H9 (cell line): ENCODE data around the gene CLEC4G. TPM values are rescaled to one million over a fixed set of nuclear protein-coding genes. Genes with fewer than 3 reads are reported as not detected.

Experiments used
- DNase-seq: peaks from one replicate; pipeline ENCODE4 v3.0.0-alpha.2; 2017
- H2AFZ ChIP-seq: one replicate; pipeline ENCODE4 v1.6.1; 2013; ENCODE audit warnings: mild to moderate bottlenecking, low read length, control low read depth, moderate library complexity
- H2AK5ac ChIP-seq: 2 replicates; pipeline ENCODE4 v1.6.1; 2013; ENCODE audit warnings: low read length, control low read depth, mixed read lengths; ENCODE audit not compliant: insufficient read length
- H2BK120ac ChIP-seq: one replicate; pipeline ENCODE4 v1.6.1; 2013; ENCODE audit warnings: low read depth, mild to moderate bottlenecking, low read length, control low read depth, inconsistent platforms; ENCODE audit not compliant: poor library complexity, severe bottlenecking
- H2BK12ac ChIP-seq: 2 replicates; pipeline ENCODE4 v1.6.1; 2013; ENCODE audit warnings: low read length, control low read depth, mixed read lengths, low read depth; ENCODE audit not compliant: insufficient read length
- H2BK15ac ChIP-seq: 2 replicates; pipeline ENCODE4 v1.6.1; 2013; ENCODE audit warnings: low read depth, low read length, control low read depth
- H2BK20ac ChIP-seq: one replicate; pipeline ENCODE4 v1.6.1; 2013; ENCODE audit warnings: low read depth, mild to moderate bottlenecking, low read length, control low read depth, inconsistent platforms; ENCODE audit not compliant: poor library complexity, severe bottlenecking
- H2BK5ac ChIP-seq: 2 replicates; pipeline ENCODE4 v1.6.1; 2013; ENCODE audit warnings: low read length, control low read depth, mixed read lengths; ENCODE audit not compliant: insufficient read length
- H3K14ac ChIP-seq: 2 replicates; pipeline ENCODE4 v1.6.1; 2013; ENCODE audit warnings: low read length, control low read depth; ENCODE audit not compliant: insufficient read depth
- H3K18ac ChIP-seq: 2 replicates; pipeline ENCODE4 v1.6.1; 2013; ENCODE audit warnings: low read depth, mild to moderate bottlenecking, mixed read lengths, low read length, control low read depth; ENCODE audit not compliant: insufficient read length
- H3K23ac ChIP-seq: 2 replicates; pipeline ENCODE4 v1.6.1; 2013; ENCODE audit warnings: low read length, control low read depth, mixed read lengths, low read depth; ENCODE audit not compliant: insufficient read length
- H3K23me2 ChIP-seq: 2 replicates; pipeline ENCODE4 v1.6.1; 2013; ENCODE audit warnings: low read depth, mild to moderate bottlenecking, mixed read lengths, low read length, control low read depth; ENCODE audit not compliant: insufficient read length, poor library complexity, severe bottlenecking
- H3K27ac ChIP-seq: 2 replicates; pipeline ENCODE4 v1.5.1; 2013; ENCODE audit warnings: low read length, control low read depth, mixed read lengths, low read depth; ENCODE audit not compliant: insufficient read length
- H3K27me3 ChIP-seq: 2 replicates; pipeline ENCODE4 v1.6.1; 2013; ENCODE audit warnings: low read length, control low read depth, inconsistent platforms; ENCODE audit not compliant: insufficient read depth
- H3K4ac ChIP-seq: 2 replicates; pipeline ENCODE4 v1.6.1; 2013; ENCODE audit warnings: low read depth, mild to moderate bottlenecking, control low read depth, inconsistent platforms, low read length, moderate library complexity
- H3K4me1 ChIP-seq: 2 replicates; pipeline ENCODE4 v1.6.1; 2013; ENCODE audit warnings: low read length, control low read depth, inconsistent platforms; ENCODE audit not compliant: insufficient read depth
- H3K4me2 ChIP-seq: 2 replicates; pipeline ENCODE4 v1.6.1; 2013; ENCODE audit warnings: low read length, control low read depth, mixed read lengths; ENCODE audit not compliant: insufficient read length, insufficient read depth
- H3K56ac ChIP-seq: 2 replicates; pipeline ENCODE4 v1.6.1; 2013; ENCODE audit warnings: low read depth, mild to moderate bottlenecking, mixed read lengths, low read length, control low read depth; ENCODE audit not compliant: insufficient read length
- H3K79me1 ChIP-seq: 2 replicates; pipeline ENCODE4 v1.6.1; 2013; ENCODE audit warnings: low read depth, mild to moderate bottlenecking, moderate library complexity, low read length, control low read depth, inconsistent platforms; ENCODE audit not compliant: insufficient read depth, poor library complexity, severe bottlenecking
- H3K79me2 ChIP-seq: 2 replicates; pipeline ENCODE4 v1.6.1; 2013; ENCODE audit warnings: low read length, control low read depth, inconsistent platforms; ENCODE audit not compliant: insufficient read depth
- H3K9ac ChIP-seq: 2 replicates; pipeline ENCODE4 v1.6.1; 2013; ENCODE audit warnings: low read length, control low read depth, mixed read lengths; ENCODE audit not compliant: insufficient read length; ENCODE audit errors: extremely low read depth
- H3K9me3 ChIP-seq: one replicate; pipeline ENCODE4 v1.6.1; 2013; ENCODE audit warnings: low read depth, low read length, inconsistent platforms; ENCODE audit not compliant: control insufficient read depth
- H3T11ph ChIP-seq: one replicate; pipeline ENCODE4 v1.6.1; 2013; ENCODE audit warnings: mild to moderate bottlenecking, low read length, control low read depth, inconsistent platforms
- H4K20me1 ChIP-seq: one replicate; pipeline ENCODE4 v1.6.1; 2013; ENCODE audit not compliant: control insufficient read depth, insufficient read length, insufficient read depth
- H4K5ac ChIP-seq: 2 replicates; pipeline ENCODE4 v1.6.1; 2013; ENCODE audit warnings: low read depth, mild to moderate bottlenecking, mixed read lengths, low read length, control low read depth; ENCODE audit not compliant: insufficient read length
- H4K8ac ChIP-seq: replicated peaks from 2 replicates; pipeline ENCODE4 v1.6.1; 2013; ENCODE audit warnings: low read length, control low read depth, mixed read lengths, low read depth; ENCODE audit not compliant: insufficient read length
- H4K91ac ChIP-seq: 2 replicates; pipeline ENCODE4 v1.6.1; 2013; ENCODE audit warnings: low read depth, mild to moderate bottlenecking, moderate library complexity, mixed read lengths, low read length, control low read depth; ENCODE audit not compliant: insufficient read length
- H3K27ac Mint-ChIP-seq, 3 experiments: 2 replicates in 2 of 3; 3 replicates in 1 of 3; pipeline ENCODE4 v1.8.0; 2020 to 2021; ENCODE audit warnings: mixed read lengths in 3 of 3, mild to moderate bottlenecking in 1 of 3, moderate library complexity in 1 of 3
- H3K27me3 Mint-ChIP-seq: 2 replicates; pipeline ENCODE4 v1.8.0; 2021; ENCODE audit warnings: low read depth, mild to moderate bottlenecking, moderate library complexity, mixed read lengths
- H3K36me3 Mint-ChIP-seq, 3 experiments: 2 replicates in 2 of 3; 3 replicates in 1 of 3; pipeline ENCODE4 v1.8.0; 2020 to 2021; ENCODE audit warnings: low read depth in 3 of 3, mixed read lengths in 3 of 3; ENCODE audit not compliant: insufficient read depth in 1 of 3
- H3K4me1 Mint-ChIP-seq, 2 experiments: 2 replicates each; pipeline ENCODE4 v1.8.0; 2020; ENCODE audit warnings: mixed read lengths in 2 of 2
- H3K4me3 Mint-ChIP-seq, 2 experiments: 2 replicates in 1 of 2; 3 replicates in 1 of 2; pipeline ENCODE4 v1.8.0; 2020 to 2021; ENCODE audit warnings: mild to moderate bottlenecking in 2 of 2, mixed read lengths in 2 of 2, moderate library complexity in 1 of 2
- H3K9me3 Mint-ChIP-seq, 2 experiments: 2 replicates in 1 of 2; 3 replicates in 1 of 2; pipeline ENCODE4 v1.8.0; 2020; ENCODE audit warnings: mild to moderate bottlenecking in 2 of 2, mixed read lengths in 2 of 2, moderate library complexity in 1 of 2
- CTCF ChIP-seq: fragments of 200-600 bp; sonication (generic); conservative IDR thresholded peaks from 3 replicates; pipeline ENCODE4 v1.8.0; 2021; ENCODE audit warnings: antibody characterized with exemption, mild to moderate bottlenecking
- WGBS: extraction: QIAGEN DNeasy Blood & Tissue Kit; methylation state at CpG from one replicate; pipeline ENCODE4 v1.1.7; 2013; ENCODE audit warnings: missing lambda C conversion rate, low lambda C conversion rate, mixed read lengths; ENCODE audit not compliant: insufficient read length; ENCODE audit errors: extremely low coverage; 5-methylcytosine and 5-hydroxymethylcytosine counted together
- total RNA-seq: library from RNA; stranded (reverse); gene quantifications from 2 replicates; pipeline ENCODE4 v1.2.1, GENCODE V29; 2021

Gene CLEC4G
- total RNA-seq, 1 experiment from 2014 or later, result not detected

GRCh38 chr19:7720351-7720750 is 11.6 kb downstream of the CLEC4G start:
- Histone ChIP-seq H3K79me2 (no peaks in the 10 kb centered on the region), H3T11ph (no peak overlapping the region), H4K91ac (no peak overlapping the region), H3K4me1 (no peaks in the 10 kb centered on the region), H2BK20ac (no peak overlapping the region), H3K9me3 (no peaks in the 10 kb centered on the region), H4K20me1 (no peaks in the 10 kb centered on the region), H4K8ac (no peak overlapping the region), H3K4me2 (no peak overlapping the region), H3K27ac (no peak overlapping the region), H4K5ac (no peak overlapping the region), H3K9ac (no peak overlapping the region), H2AK5ac (no peak overlapping the region), H2BK5ac (no peak overlapping the region), H3K56ac (no peak overlapping the region), H3K4ac (no peak overlapping the region), H3K14ac (no peak overlapping the region), H2BK12ac (no peak overlapping the region), H3K23me2 (no peaks in the 10 kb centered on the region), H3K18ac (no peak overlapping the region), H3K27me3 (no peaks in the 10 kb centered on the region), H3K23ac (no peak overlapping the region), H2BK120ac (no peak overlapping the region), H3K79me1 (no peaks in the 10 kb centered on the region), H2AFZ (no peak overlapping the region), H2BK15ac (no peak overlapping the region)
- Mint-ChIP-seq H3K36me3 (no peaks in the 10 kb centered on the region), H3K4me1 (peaks cover 3 to 5% of the 10 kb centered on the region in 2 experiments; a peak in 1 of 4 replicates), H3K9me3 (no peaks in the 10 kb centered on the region; a peak in 3 of 5 replicates), H3K27ac (no peak overlapping the region), H3K27me3 (peaks cover 50% of the 10 kb centered on the region), H3K4me3 (no peak overlapping the region)
- TF ChIP-seq CTCF, result no peak
- no CpG with 5 or more reads among the region's 6 CpGs for WGBS
- DNase-seq, result no peak
